Testis (tissue), 2 donors: ENCODE data around the gene ANO7.

ENCODE experiments used
- POLR2A ChIP-seq: fragments of 450-650 bp; IDR thresholded peaks from one replicate; pipeline ENCODE4 v1.6.1; 2017; ENCODE audit warnings: antibody characterized with exemption, mild to moderate bottlenecking, moderate library complexity
- TF ChIP-seq, protein P1 (sequence below), 3 experiments: fragments of 450-650 bp in 2 of 3; fragments of 200-600 bp in 1 of 3; sonication (generic) in 1 of 3; IDR thresholded peaks; one replicate each; pipeline ENCODE4 v1.5.1; 2016 to 2019; ENCODE audit warnings: antibody characterized with exemption in 3 of 3, mild to moderate bottlenecking in 2 of 3, moderate library complexity in 1 of 3

DNA sequence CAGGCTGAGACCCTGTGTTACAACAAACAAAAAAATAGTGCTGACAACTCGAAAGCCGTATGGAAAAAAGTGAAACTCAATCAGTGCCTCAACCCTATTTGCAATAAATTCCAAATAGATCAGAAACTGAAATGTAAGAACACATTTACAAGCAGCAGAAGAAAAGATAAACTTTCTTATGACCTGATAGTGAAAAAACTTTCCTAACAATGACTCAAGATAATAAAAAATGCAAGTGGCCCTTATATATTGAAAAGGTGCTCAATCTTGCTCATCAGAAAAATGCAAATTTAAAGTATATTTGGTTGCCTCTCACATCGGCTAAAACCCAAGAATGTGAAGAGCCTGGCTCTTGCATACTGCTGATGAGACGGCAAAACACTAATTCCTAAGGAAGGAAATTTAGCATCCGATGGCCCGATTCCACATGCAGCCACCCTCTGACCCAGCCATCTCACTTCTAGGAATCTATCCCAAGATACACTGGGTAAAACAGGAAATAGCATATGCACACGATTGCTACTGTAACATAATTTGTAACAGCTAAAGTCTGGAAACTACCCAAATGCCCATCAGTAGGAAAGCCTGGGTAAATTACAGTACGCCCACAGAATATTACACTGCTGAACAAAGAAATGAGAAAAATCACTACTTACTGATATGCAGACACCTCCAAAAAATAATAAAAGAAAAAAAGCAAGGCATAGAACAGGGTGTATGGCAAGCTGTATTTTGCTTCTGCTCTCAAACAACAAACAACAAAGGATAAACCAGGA is 70.2 kb downstream of the ANO7 start:
- TF ChIP-seq, protein P1, sequence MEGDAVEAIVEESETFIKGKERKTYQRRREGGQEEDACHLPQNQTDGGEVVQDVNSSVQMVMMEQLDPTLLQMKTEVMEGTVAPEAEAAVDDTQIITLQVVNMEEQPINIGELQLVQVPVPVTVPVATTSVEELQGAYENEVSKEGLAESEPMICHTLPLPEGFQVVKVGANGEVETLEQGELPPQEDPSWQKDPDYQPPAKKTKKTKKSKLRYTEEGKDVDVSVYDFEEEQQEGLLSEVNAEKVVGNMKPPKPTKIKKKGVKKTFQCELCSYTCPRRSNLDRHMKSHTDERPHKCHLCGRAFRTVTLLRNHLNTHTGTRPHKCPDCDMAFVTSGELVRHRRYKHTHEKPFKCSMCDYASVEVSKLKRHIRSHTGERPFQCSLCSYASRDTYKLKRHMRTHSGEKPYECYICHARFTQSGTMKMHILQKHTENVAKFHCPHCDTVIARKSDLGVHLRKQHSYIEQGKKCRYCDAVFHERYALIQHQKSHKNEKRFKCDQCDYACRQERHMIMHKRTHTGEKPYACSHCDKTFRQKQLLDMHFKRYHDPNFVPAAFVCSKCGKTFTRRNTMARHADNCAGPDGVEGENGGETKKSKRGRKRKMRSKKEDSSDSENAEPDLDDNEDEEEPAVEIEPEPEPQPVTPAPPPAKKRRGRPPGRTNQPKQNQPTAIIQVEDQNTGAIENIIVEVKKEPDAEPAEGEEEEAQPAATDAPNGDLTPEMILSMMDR (IDR thresholded peaks at IDR 0.05): no peak
- no peak for TF ChIP-seq POLR2A
